Activated naive CD8-positive, alpha-beta T cell treated with anti-CD3 and anti-CD28 coated beads, Interleukin-2, amount 50 U/mL, for 24 hours (primary cell): Measurements from ENCODE around the gene EMC8.

Source experiments
- ATAC-seq: fragments of 150-1000 bp; cut with Tn5 transposase; one replicate; pipeline ENCODE4 v1.10.0; 2021
- DNase-seq: peaks from one replicate; pipeline ENCODE4 v3.0.0; 2021
- H3K27ac Mint-ChIP-seq: one replicate; pipeline ENCODE4 v1.8.0; 2021; ENCODE audit warnings: mild to moderate bottlenecking, mixed read lengths
- H3K27me3 Mint-ChIP-seq: one replicate; pipeline ENCODE4 v1.8.0; 2021; ENCODE audit warnings: mixed read lengths
- H3K36me3 Mint-ChIP-seq: one replicate; pipeline ENCODE4 v1.8.0; 2021; ENCODE audit warnings: low read depth, mixed read lengths
- H3K4me1 Mint-ChIP-seq: one replicate; pipeline ENCODE4 v1.8.0; 2021; ENCODE audit warnings: mixed read lengths
- H3K4me3 Mint-ChIP-seq: one replicate; pipeline ENCODE4 v1.8.0; 2021; ENCODE audit warnings: mild to moderate bottlenecking, moderate library complexity, mixed read lengths
- H3K9me3 Mint-ChIP-seq: one replicate; pipeline ENCODE4 v1.8.0; 2021; ENCODE audit warnings: mixed read lengths

Gene EMC8

GRCh38 chr16:85799497-85800320 lies at the start of gene EMC8, which contains the start of gene COX4I1:
TSS of gene EMC8 (minus strand) at chr16:85799544. CDS start at chr16:85799295, 249 bp downstream.
TSS of gene COX4I1 (plus strand) at chr16:85799695. CDS start at chr16:85801206, 1,511 bp downstream.
- H3K27me3 Mint-ChIP-seq = no peaks in the 10 kb centered on the region
- peaks cover 55% of the 10 kb centered on the region for H3K4me1 Mint-ChIP-seq
- ATAC-seq (peak; percentile 92), DNase-seq (peak; percentile 96)
- peak within 1 kb of the TSS; percentile 88 for H3K4me3 Mint-ChIP-seq
- H3K27ac Mint-ChIP-seq = peak within 1 kb of the TSS; percentile 86
- H3K36me3 Mint-ChIP-seq = peaks cover 50% of the 10 kb centered on the region
- no peaks in the 10 kb centered on the region for H3K9me3 Mint-ChIP-seq

- H3K27me3 Mint-ChIP-seq = peaks cover 24% of the 10 kb centered on the region
- DNase-seq (no peak), ATAC-seq (no peak)
- H3K27ac Mint-ChIP-seq = no peak overlapping the region
- peaks cover 5% of the 10 kb centered on the region for H3K4me1 Mint-ChIP-seq
- H3K36me3 Mint-ChIP-seq = no peaks in the 10 kb centered on the region
- H3K4me3 Mint-ChIP-seq = no peak overlapping the region
- no peaks in the 10 kb centered on the region for H3K9me3 Mint-ChIP-seq
These were observed 49.6 kb upstream of the EMC8 start for GRCh38 chr16:85848986-85849385.

GRCh38 chr16:85847681-85848601 lies 48.6 kb upstream of the EMC8 start:
- no peak overlapping the region for H3K4me3 Mint-ChIP-seq
- DNase-seq (no peak), ATAC-seq (no peak)
- H3K36me3 Mint-ChIP-seq = no peaks in the 10 kb centered on the region
- H3K4me1 Mint-ChIP-seq = peaks cover 5% of the 10 kb centered on the region
- no peaks in the 10 kb centered on the region for H3K9me3 Mint-ChIP-seq
- H3K27me3 Mint-ChIP-seq = peaks cover 24% of the 10 kb centered on the region
- H3K27ac Mint-ChIP-seq = no peak overlapping the region

- H3K27ac Mint-ChIP-seq = no peak overlapping the region
- DNase-seq = no peak
- no peaks in the 10 kb centered on the region for H3K36me3 Mint-ChIP-seq
- H3K9me3 Mint-ChIP-seq = no peaks in the 10 kb centered on the region
- ATAC-seq = no peak
- peaks cover 24% of the 10 kb centered on the region for H3K27me3 Mint-ChIP-seq
- peaks cover 5% of the 10 kb centered on the region for H3K4me1 Mint-ChIP-seq
- no peak overlapping the region for H3K4me3 Mint-ChIP-seq
These were observed 47.7 kb upstream of the EMC8 start for GRCh38 chr16:85847036-85847435.

GRCh38 chr16:85846461-85846860 lies 47.1 kb upstream of the EMC8 start:
- Mint-ChIP-seq H3K27ac (no peak overlapping the region), H3K4me3 (no peak overlapping the region), H3K9me3 (no peaks in the 10 kb centered on the region), H3K27me3 (peaks cover 24% of the 10 kb centered on the region), H3K4me1 (peaks cover 5% of the 10 kb centered on the region), H3K36me3 (no peaks in the 10 kb centered on the region)
- no peak for DNase-seq
- ATAC-seq = no peak

GRCh38 chr16:85845266-85845665 lies 45.9 kb upstream of the EMC8 start:
- Mint-ChIP-seq H3K4me1 (peaks cover 5% of the 10 kb centered on the region), H3K27me3 (peaks cover 24% of the 10 kb centered on the region), H3K27ac (no peak overlapping the region), H3K4me3 (no peak overlapping the region), H3K9me3 (no peaks in the 10 kb centered on the region), H3K36me3 (no peaks in the 10 kb centered on the region)
- DNase-seq (no peak), ATAC-seq (no peak)

GRCh38 chr16:85844786-85845185 lies 45.4 kb upstream of the EMC8 start:
- Mint-ChIP-seq H3K4me3 (no peak overlapping the region), H3K27me3 (peaks cover 22% of the 10 kb centered on the region), H3K9me3 (no peaks in the 10 kb centered on the region), H3K4me1 (peaks cover 5% of the 10 kb centered on the region), H3K36me3 (no peaks in the 10 kb centered on the region), H3K27ac (no peak overlapping the region)
- no peak for ATAC-seq
- DNase-seq = no peak

GRCh38 chr16:85844169-85844481 lies 44.8 kb upstream of the EMC8 start:
- H3K4me3 Mint-ChIP-seq = no peak overlapping the region
- H3K27me3 Mint-ChIP-seq = peaks cover 20% of the 10 kb centered on the region
- H3K27ac Mint-ChIP-seq = no peak overlapping the region
- ATAC-seq = no peak
- H3K9me3 Mint-ChIP-seq = no peaks in the 10 kb centered on the region
- peaks cover 5% of the 10 kb centered on the region for H3K4me1 Mint-ChIP-seq
- no peak for DNase-seq
- no peaks in the 10 kb centered on the region for H3K36me3 Mint-ChIP-seq

- DNase-seq (no peak), ATAC-seq (no peak)
- H3K36me3 Mint-ChIP-seq = no peaks in the 10 kb centered on the region
- H3K4me3 Mint-ChIP-seq = no peak overlapping the region
- H3K9me3 Mint-ChIP-seq = no peaks in the 10 kb centered on the region
- H3K4me1 Mint-ChIP-seq = peaks cover 5% of the 10 kb centered on the region
- H3K27ac Mint-ChIP-seq = no peak overlapping the region
- peaks cover 24% of the 10 kb centered on the region for H3K27me3 Mint-ChIP-seq
These were observed 44.3 kb upstream of the EMC8 start for GRCh38 chr16:85843471-85844168.

GRCh38 chr16:85842848-85843247 lies 43.5 kb upstream of the EMC8 start:
- Mint-ChIP-seq H3K36me3 (no peaks in the 10 kb centered on the region), H3K27me3 (peaks cover 25% of the 10 kb centered on the region), H3K4me3 (no peak overlapping the region), H3K4me1 (peaks cover 5% of the 10 kb centered on the region), H3K27ac (no peak overlapping the region), H3K9me3 (no peaks in the 10 kb centered on the region)
- DNase-seq = no peak
- no peak for ATAC-seq

GRCh38 chr16:85842435-85842834 lies 43.1 kb upstream of the EMC8 start:
- Mint-ChIP-seq H3K27me3 (peaks cover 28% of the 10 kb centered on the region), H3K4me3 (no peak overlapping the region), H3K9me3 (no peaks in the 10 kb centered on the region), H3K27ac (no peak overlapping the region), H3K36me3 (no peaks in the 10 kb centered on the region), H3K4me1 (peaks cover 5% of the 10 kb centered on the region)
- ATAC-seq (no peak), DNase-seq (no peak)

- Mint-ChIP-seq H3K4me1 (peaks cover 5% of the 10 kb centered on the region), H3K4me3 (no peak overlapping the region), H3K9me3 (no peaks in the 10 kb centered on the region), H3K36me3 (no peaks in the 10 kb centered on the region), H3K27ac (no peak overlapping the region), H3K27me3 (peaks cover 31% of the 10 kb centered on the region)
- ATAC-seq = no peak
- no peak for DNase-seq
These were observed 41.5 kb upstream of the EMC8 start for GRCh38 chr16:85840801-85841200.

- H3K4me1 Mint-ChIP-seq = peaks cover 5% of the 10 kb centered on the region
- no peak overlapping the region for H3K27ac Mint-ChIP-seq
These were observed 41.1 kb upstream of the EMC8 start for GRCh38 chr16:85840395-85840794.

GRCh38 chr16:85839681-85840240 lies 40.4 kb upstream of the EMC8 start:
- H3K36me3 Mint-ChIP-seq = no peaks in the 10 kb centered on the region

More at GRCh38 chr16:85840395-85840794, 41.1 kb upstream of the EMC8 start:
- Mint-ChIP-seq H3K9me3 (no peaks in the 10 kb centered on the region), H3K4me3 (no peak overlapping the region), H3K36me3 (no peaks in the 10 kb centered on the region), H3K27me3 (peaks cover 31% of the 10 kb centered on the region)
- ATAC-seq (no peak), DNase-seq (no peak)

More at GRCh38 chr16:85839681-85840240, 40.4 kb upstream of the EMC8 start:
- no peak for DNase-seq
- Mint-ChIP-seq H3K9me3 (no peaks in the 10 kb centered on the region), H3K4me3 (no peak overlapping the region), H3K27me3 (peaks cover 31% of the 10 kb centered on the region), H3K27ac (no peak overlapping the region), H3K4me1 (peaks cover 2% of the 10 kb centered on the region)
- ATAC-seq = no peak
